22Rv1 (cell line): ENCODE measurements around the gene TWSG1.

Source experiments
- CTCF ChIP-seq: fragments of 450-650 bp; IDR thresholded peaks from 2 replicates; pipeline ENCODE4 v1.5.1; 2017; ENCODE audit warnings: mild to moderate bottlenecking
- ZFX ChIP-seq: fragments of 450-650 bp; IDR thresholded peaks from 2 replicates; pipeline ENCODE4 v1.6.1; 2017; ENCODE audit warnings: antibody characterized with exemption, borderline replicate concordance

DNA sequence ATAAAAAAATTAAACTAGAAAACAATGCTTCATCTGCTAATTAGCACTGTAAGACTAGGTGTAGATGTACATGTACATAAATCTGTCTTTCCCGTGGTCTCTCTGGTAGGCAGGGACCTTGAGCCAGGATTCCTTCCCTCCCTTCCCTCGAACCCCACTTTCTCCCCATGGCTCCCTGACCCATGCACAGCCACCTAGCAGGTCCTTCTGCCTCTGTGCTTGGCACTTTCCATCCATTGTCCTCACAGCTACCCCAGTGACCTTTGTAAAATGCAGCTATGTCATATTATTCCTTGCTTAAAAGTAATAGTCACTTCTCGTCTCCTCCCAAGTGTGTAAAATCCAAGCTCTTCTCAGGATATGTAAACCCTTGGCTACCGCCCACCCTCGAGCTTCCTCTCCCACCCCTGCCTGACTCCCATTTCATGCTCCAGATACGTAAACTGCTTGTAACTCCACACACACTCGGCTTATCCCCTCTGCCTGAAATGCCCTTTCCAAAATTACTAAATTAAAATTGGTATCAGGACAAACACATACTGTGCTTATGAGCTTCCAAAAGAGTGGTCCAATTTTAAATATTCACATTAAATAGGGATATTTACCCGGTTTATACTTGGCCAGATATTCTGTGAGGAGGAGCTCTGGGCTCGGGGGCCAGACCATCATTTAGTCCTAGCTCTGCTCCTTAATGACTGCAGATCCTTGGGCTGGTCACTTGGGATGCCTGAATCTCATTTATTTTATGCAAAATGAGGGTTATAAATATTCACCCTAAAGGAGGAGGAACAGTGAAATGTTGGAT is 86.7 kb downstream of the TWSG1 start:
- TF ChIP-seq CTCF (no peak), ZFX (no peak)
